A673 (cell line): ENCODE measurements around the gene CD4.
A peak's percentile ranks its signal among the peaks of the same experiment; 100 is the strongest.

Experiments used
- EZH2 ChIP-seq: fragments of 200-600 bp; sonication (generic); IDR thresholded peaks from 2 replicates; pipeline ENCODE4 v1.6.1; 2017; ENCODE audit warnings: borderline replicate concordance, low read depth, mild to moderate bottlenecking, mixed read lengths, antibody characterized with exemption, low read length; ENCODE audit not compliant: poor library complexity, severe bottlenecking
- TF ChIP-seq, protein P1 (sequence below): fragments of 300-800, 200-600 bp; sonication (generic); conservative IDR thresholded peaks from 2 replicates; pipeline ENCODE4 v1.5.1; 2017; ENCODE audit warnings: low read depth, mild to moderate bottlenecking, antibody characterized with exemption, low read length, moderate library complexity, mixed read lengths

- TF ChIP-seq, protein P1, sequence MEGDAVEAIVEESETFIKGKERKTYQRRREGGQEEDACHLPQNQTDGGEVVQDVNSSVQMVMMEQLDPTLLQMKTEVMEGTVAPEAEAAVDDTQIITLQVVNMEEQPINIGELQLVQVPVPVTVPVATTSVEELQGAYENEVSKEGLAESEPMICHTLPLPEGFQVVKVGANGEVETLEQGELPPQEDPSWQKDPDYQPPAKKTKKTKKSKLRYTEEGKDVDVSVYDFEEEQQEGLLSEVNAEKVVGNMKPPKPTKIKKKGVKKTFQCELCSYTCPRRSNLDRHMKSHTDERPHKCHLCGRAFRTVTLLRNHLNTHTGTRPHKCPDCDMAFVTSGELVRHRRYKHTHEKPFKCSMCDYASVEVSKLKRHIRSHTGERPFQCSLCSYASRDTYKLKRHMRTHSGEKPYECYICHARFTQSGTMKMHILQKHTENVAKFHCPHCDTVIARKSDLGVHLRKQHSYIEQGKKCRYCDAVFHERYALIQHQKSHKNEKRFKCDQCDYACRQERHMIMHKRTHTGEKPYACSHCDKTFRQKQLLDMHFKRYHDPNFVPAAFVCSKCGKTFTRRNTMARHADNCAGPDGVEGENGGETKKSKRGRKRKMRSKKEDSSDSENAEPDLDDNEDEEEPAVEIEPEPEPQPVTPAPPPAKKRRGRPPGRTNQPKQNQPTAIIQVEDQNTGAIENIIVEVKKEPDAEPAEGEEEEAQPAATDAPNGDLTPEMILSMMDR = peak; percentile 92
- TF ChIP-seq EZH2 = no peak
These were observed 36.2 kb downstream of the CD4 start for GRCh38 chr12:6825398-6826124.
